ENCODE measurements around the gene CRISPLD2.

DNA sequence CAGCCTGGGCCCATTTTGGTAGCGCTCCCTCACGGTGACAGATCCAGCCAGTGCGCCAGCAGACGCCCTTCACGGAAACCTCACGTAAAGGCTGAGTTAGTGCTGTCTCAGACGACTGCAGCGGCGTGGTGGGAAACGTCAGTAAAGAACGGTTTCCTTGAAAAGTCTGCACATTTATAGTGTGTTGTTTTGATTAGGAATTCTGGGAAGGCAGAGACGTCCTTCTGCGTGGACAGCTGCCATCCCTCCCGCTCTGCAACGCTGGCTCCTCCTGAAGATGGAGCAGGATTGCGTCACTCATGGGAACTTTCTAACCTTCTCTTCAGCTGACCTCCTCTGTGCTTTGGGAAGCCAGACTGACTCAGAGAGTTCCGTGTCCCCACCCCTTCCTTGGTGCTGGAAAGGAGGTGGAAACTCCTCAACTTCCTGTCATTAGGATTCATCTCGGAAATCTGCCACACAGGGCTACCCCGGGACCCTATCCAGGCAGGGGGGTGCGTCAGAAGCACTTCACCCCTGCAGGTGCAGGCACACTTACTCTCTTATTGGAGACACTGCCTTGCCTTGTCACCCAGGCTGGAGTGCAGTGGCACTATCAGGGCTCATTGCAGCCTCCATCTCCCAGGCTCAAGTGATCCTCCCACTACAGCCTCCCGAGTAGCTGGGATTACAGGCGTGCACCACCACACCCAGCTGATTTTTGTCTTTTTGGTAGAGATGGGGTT is 24.3 kb upstream of the CRISPLD2 start:
- TF ChIP-seq, protein P1, sequence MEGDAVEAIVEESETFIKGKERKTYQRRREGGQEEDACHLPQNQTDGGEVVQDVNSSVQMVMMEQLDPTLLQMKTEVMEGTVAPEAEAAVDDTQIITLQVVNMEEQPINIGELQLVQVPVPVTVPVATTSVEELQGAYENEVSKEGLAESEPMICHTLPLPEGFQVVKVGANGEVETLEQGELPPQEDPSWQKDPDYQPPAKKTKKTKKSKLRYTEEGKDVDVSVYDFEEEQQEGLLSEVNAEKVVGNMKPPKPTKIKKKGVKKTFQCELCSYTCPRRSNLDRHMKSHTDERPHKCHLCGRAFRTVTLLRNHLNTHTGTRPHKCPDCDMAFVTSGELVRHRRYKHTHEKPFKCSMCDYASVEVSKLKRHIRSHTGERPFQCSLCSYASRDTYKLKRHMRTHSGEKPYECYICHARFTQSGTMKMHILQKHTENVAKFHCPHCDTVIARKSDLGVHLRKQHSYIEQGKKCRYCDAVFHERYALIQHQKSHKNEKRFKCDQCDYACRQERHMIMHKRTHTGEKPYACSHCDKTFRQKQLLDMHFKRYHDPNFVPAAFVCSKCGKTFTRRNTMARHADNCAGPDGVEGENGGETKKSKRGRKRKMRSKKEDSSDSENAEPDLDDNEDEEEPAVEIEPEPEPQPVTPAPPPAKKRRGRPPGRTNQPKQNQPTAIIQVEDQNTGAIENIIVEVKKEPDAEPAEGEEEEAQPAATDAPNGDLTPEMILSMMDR (conservative IDR thresholded peaks at IDR 0.05; ENCODE audit: low read length) = no peak
- no peak for TF ChIP-seq EZH2phosphoT487 (IDR thresholded peaks at IDR 0.05; ENCODE audit: borderline replicate concordance)

Data from Loucy (cell line).